GM12878 (cell line): ENCODE results near the gene FSTL4. TPM values are rescaled to one million over a fixed set of nuclear protein-coding genes. Genes with fewer than 3 reads are reported as not detected.

ENCODE experiments used
- ATAC-seq: fragments of 200-7000 bp; cut with Tn5 transposase; 3 replicates; pipeline ENCODE4 v1.9.1; 2020; ENCODE audit warnings: mild to moderate bottlenecking, moderate library complexity
- BruUV-seq: library from RNA; stranded (reverse); fragments of 400-500 nt; replicated peaks from 2 replicates; lab custom pipeline; 2021; lab: Mats Ljungman, UMichigan
- CTCF ChIA-PET: fragments of 300-600 bp; sonication (Branson Sonifier 250); formaldehyde crosslinking; extraction: SDS; loops from one replicate; lab custom pipeline; 2021; ENCODE audit warnings: inconsistent platforms; lab: Yijun Ruan, JAX
- POLR2A ChIA-PET: fragments of 350-600 bp; formaldehyde crosslinking; extraction: SDS; loops from one replicate; lab custom pipeline; 2021; ENCODE audit warnings: inconsistent platforms; lab: Charles Lee
- RAD21 ChIA-PET: fragments of 300-600 bp; sonication (Branson Sonifier 250); formaldehyde crosslinking; loops from one replicate; lab custom pipeline; 2023; ENCODE audit warnings: antibody characterized with exemption; ENCODE audit not compliant: unreplicated experiment; lab: Charles Lee
- SMC1A ChIA-PET: fragments of 300-600 bp; sonication (Branson Sonifier 250); formaldehyde crosslinking; loops from one replicate; lab custom pipeline; 2023; ENCODE audit not compliant: unreplicated experiment, uncharacterized antibody; lab: Charles Lee
- DNase-seq: peaks from one replicate; pipeline ENCODE4 v3.0.0-alpha.2; 2011; ENCODE audit warnings: low read depth, low spot score
- FAIRE-seq: peaks from 3 replicates; lab custom pipeline; 2011; peaks lifted over from hg19 to GRCh38; lab: Jason Lieb, UNC
- H2AFZ ChIP-seq: 2 replicates; pipeline ENCODE4 v1.6.0; 2011; ENCODE audit warnings: low read depth, low read length, control low read depth; ENCODE audit not compliant: control insufficient read depth
- H3K27ac ChIP-seq: 2 replicates; pipeline ENCODE4 v1.5.1; 2011; ENCODE audit warnings: control low read depth; ENCODE audit not compliant: control insufficient read depth, insufficient read depth
- H3K27me3 ChIP-seq, 2 experiments: replicated peaks in 1 of 2; 2 replicates each; pipeline versions ENCODE4 v1.6.0 to v1.6.1; 2011; ENCODE audit warnings: low read length in 1 of 2; ENCODE audit not compliant: control insufficient read depth in 2 of 2, insufficient read depth in 2 of 2
- H3K36me3 ChIP-seq, 2 experiments: 2 replicates each; pipeline ENCODE4 v1.5.1; 2011; ENCODE audit warnings: low read length in 1 of 2; ENCODE audit not compliant: control insufficient read depth in 2 of 2, insufficient read depth in 2 of 2
- H3K4me1 ChIP-seq: 2 replicates; pipeline ENCODE4 v1.6.1; 2011; ENCODE audit warnings: mild to moderate bottlenecking, low read length, moderate library complexity, mixed read lengths; ENCODE audit not compliant: control insufficient read depth, insufficient read depth
- H3K4me2 ChIP-seq: 2 replicates; pipeline ENCODE4 v1.6.0; 2011; ENCODE audit warnings: control low read depth; ENCODE audit not compliant: control insufficient read depth, insufficient read depth
- H3K4me3 ChIP-seq: fragments of 200-600 bp; sonication (generic); 2 replicates; pipeline ENCODE4 v1.5.1; 2016
- H3K79me2 ChIP-seq: 2 replicates; pipeline ENCODE4 v1.6.0; 2011; ENCODE audit warnings: low read length; ENCODE audit not compliant: control insufficient read depth, insufficient read depth
- H3K9ac ChIP-seq: 2 replicates; pipeline ENCODE4 v1.8.0; 2011; ENCODE audit warnings: low read length, control low read depth, mixed read lengths; ENCODE audit not compliant: control insufficient read depth, insufficient read depth
- H3K9me3 ChIP-seq: replicated peaks from 3 replicates; pipeline ENCODE4 v1.5.1; 2011; ENCODE audit warnings: mild to moderate bottlenecking, low read length; ENCODE audit not compliant: control insufficient read depth, insufficient read depth
- H4K20me1 ChIP-seq: 2 replicates; pipeline ENCODE4 v1.6.0; 2011; ENCODE audit not compliant: control insufficient read depth, insufficient read depth
- BHLHE40 ChIP-seq, 2 experiments: fragments of 450-650 bp in 1 of 2; IDR thresholded peaks; 2 replicates each; pipeline ENCODE4 v1.6.1; 2011 to 2017; ENCODE audit warnings: low read depth in 2 of 2, borderline replicate concordance in 1 of 2, improper control_type of control experiment in 1 of 2, low read length in 1 of 2, mild to moderate bottlenecking in 1 of 2
- CBX3 ChIP-seq: fragments of 200-600 bp; sonication (generic); IDR thresholded peaks from 2 replicates; pipeline ENCODE4 v1.6.1; 2016; ENCODE audit warnings: low read depth, borderline replicate concordance
- EZH2 ChIP-seq: IDR thresholded peaks from 2 replicates; pipeline ENCODE4 v1.6.1; 2012; ENCODE audit warnings: low read depth, mild to moderate bottlenecking, control low read depth, inconsistent platforms, low read length, borderline replicate concordance; ENCODE audit not compliant: control insufficient read depth
- NFYA ChIP-seq: IDR thresholded peaks from 2 replicates; pipeline ENCODE4 v1.6.1; 2011; ENCODE audit warnings: low read depth, mild to moderate bottlenecking, low read length, improper control_type of control experiment, borderline replicate concordance
- RCOR1 ChIP-seq: conservative IDR thresholded peaks from 2 replicates; pipeline ENCODE4 v1.6.1; 2012; ENCODE audit warnings: low read depth, low read length, improper control_type of control experiment
- SMC3 ChIP-seq: IDR thresholded peaks from 2 replicates; pipeline ENCODE4 v1.6.1; 2011; ENCODE audit warnings: low read length, improper control_type of control experiment, borderline replicate concordance
- SPI1 ChIP-seq: IDR thresholded peaks from 2 replicates; pipeline ENCODE4 v1.6.1; 2011; ENCODE audit warnings: low read depth, mild to moderate bottlenecking, low read length, moderate library complexity, borderline replicate concordance; ENCODE audit not compliant: insufficient read depth
- TAF1 ChIP-seq: IDR thresholded peaks from 2 replicates; pipeline ENCODE4 v1.6.1; 2011; ENCODE audit warnings: mild to moderate bottlenecking, low read depth, low read length, borderline replicate concordance
- ZNF622 ChIP-seq: fragments of 450-650 bp; IDR thresholded peaks from 2 replicates; pipeline ENCODE4 v1.6.1; 2017; ENCODE audit warnings: mild to moderate bottlenecking, inconsistent platforms
- WGBS: methylation state at CpG from one replicate; pipeline ENCODE4 v1.1.6; 2016; ENCODE audit warnings: low lambda C conversion rate; ENCODE audit not compliant: insufficient replicate concordance, insufficient coverage; ENCODE audit errors: missing lambda C conversion rate; 5-methylcytosine and 5-hydroxymethylcytosine counted together
- in situ Hi-C: fragments of 300-500 bp; cut with MboI; formaldehyde crosslinking; loops from 9 replicates; pipeline ENCODE4 v1.14.3; 2018; ENCODE audit warnings: mixed read lengths
- intact Hi-C: fragments of 100-400 bp; cut with micrococcal nuclease; formaldehyde crosslinking; loops from one replicate; pipeline ENCODE4 v1.14.2; 2022; ENCODE audit not compliant: unreplicated experiment
- polyA plus RNA-seq, 11 experiments: library from polyadenylated mRNA; depleted of rRNA in 4 of 11; unstranded in 6 of 11; stranded (reverse) in 5 of 11; fragments of >200 nt; fragmentation: Nextera tagmentation in 4 of 11; fragmentation: Illumina TruSeq in 1 of 11; extraction: Ambion mirVana in 4 of 11; extraction: Trizol in 1 of 11; gene quantifications; 1 replicate in 1 of 11; 2 replicates in 10 of 11; pipeline versions ENCODE4 v1.2.1 to v1.2.3, GENCODE V29; 2011 to 2016; ENCODE audit warnings: inconsistent platforms in 2 of 11, missing spikeins in 2 of 11, low read depth in 1 of 11
- total RNA-seq, 4 experiments: library from RNA; depleted of rRNA in 3 of 4; stranded (reverse); fragments of >200 nt in 3 of 4; fragmentation: Illumina TruSeq in 1 of 4; extraction: Trizol in 1 of 4; gene quantifications; 2 replicates each; pipeline versions ENCODE4 v1.2.1 to v1.2.3, GENCODE V29; 2013 to 2021
- TF ChIP-seq, protein P1 (sequence below): fragments of 450-650 bp; IDR thresholded peaks from 2 replicates; pipeline ENCODE4 v1.6.1; 2017; ENCODE audit warnings: mild to moderate bottlenecking, moderate library complexity
- TF ChIP-seq, protein P2 (sequence below): fragments of 450-650 bp; IDR thresholded peaks from 2 replicates; pipeline ENCODE4 v1.6.1; 2014; ENCODE audit warnings: mild to moderate bottlenecking
- TF ChIP-seq, protein P3 (sequence below), 3 experiments: IDR thresholded peaks in 2 of 3; conservative IDR thresholded peaks in 1 of 3; 2 replicates each; pipeline ENCODE4 v1.5.1; 2011; ENCODE audit warnings: low read depth in 3 of 3, low read length in 3 of 3, mild to moderate bottlenecking in 3 of 3, control low read depth in 2 of 3, moderate library complexity in 2 of 3, inconsistent platforms in 1 of 3, mixed read lengths in 1 of 3; ENCODE audit not compliant: control insufficient read depth in 2 of 3, insufficient read depth in 1 of 3; ENCODE audit errors: extremely low read depth in 1 of 3
- TF ChIP-seq, protein P4 (sequence below): fragments of 450-650 bp; IDR thresholded peaks from 2 replicates; pipeline ENCODE4 v1.6.1; 2016; ENCODE audit warnings: mild to moderate bottlenecking

The FSTL4 gene
- total and polyA plus RNA-seq, 10 of the 15 experiments (the other 5 are each of a cell fraction or from before 2014, with no cell fraction given) = 0.01 to 0.79 (median 0.21) TPM; not detected in 6

DNA sequence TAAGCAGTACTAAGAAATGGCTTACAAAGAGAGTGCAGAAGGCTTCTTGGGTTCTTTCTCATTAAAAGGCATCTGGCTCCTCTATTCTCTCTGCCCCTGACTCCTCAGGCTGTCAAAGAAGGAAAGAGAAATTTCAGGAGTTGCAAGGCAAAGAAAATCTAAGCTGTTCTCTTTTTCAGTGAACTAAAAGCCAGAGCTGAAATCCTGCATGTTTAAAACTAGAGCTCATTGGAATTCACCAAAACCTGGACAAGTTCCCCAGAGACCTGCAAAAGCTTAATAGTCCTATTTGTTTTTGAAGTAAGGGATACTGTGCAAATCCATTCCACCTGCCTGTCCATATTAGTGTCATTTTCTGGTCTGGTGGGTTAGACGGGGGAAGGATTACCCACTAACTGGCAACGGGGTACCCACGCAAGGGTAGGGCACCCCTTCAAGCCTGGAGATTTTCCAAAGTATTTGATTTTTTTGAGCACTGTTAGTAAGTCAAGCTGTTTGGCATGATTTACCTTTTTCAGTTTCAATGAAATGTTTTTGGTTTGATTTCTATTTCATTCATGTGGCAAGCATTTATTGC is 179.3 kb downstream of the FSTL4 start:
- CTCF ChIA-PET = interaction anchor here (4.2 kb wide), 1 partner anchor 9 kb away, joined by 23 read pairs; no protein-coding TSS in a partner anchor
- TF ChIP-seq CBX3 = no peak
- no peak for TF ChIP-seq SPI1
- TF ChIP-seq, protein P1, sequence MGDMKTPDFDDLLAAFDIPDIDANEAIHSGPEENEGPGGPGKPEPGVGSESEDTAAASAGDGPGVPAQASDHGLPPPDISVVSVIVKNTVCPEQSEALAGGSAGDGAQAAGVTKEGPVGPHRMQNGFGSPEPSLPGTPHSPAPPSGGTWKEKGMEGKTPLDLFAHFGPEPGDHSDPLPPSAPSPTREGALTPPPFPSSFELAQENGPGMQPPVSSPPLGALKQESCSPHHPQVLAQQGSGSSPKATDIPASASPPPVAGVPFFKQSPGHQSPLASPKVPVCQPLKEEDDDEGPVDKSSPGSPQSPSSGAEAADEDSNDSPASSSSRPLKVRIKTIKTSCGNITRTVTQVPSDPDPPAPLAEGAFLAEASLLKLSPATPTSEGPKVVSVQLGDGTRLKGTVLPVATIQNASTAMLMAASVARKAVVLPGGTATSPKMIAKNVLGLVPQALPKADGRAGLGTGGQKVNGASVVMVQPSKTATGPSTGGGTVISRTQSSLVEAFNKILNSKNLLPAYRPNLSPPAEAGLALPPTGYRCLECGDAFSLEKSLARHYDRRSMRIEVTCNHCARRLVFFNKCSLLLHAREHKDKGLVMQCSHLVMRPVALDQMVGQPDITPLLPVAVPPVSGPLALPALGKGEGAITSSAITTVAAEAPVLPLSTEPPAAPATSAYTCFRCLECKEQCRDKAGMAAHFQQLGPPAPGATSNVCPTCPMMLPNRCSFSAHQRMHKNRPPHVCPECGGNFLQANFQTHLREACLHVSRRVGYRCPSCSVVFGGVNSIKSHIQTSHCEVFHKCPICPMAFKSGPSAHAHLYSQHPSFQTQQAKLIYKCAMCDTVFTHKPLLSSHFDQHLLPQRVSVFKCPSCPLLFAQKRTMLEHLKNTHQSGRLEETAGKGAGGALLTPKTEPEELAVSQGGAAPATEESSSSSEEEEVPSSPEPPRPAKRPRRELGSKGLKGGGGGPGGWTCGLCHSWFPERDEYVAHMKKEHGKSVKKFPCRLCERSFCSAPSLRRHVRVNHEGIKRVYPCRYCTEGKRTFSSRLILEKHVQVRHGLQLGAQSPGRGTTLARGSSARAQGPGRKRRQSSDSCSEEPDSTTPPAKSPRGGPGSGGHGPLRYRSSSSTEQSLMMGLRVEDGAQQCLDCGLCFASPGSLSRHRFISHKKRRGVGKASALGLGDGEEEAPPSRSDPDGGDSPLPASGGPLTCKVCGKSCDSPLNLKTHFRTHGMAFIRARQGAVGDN = no peak
- no peak for TF ChIP-seq RCOR1
- TF ChIP-seq, protein P2, sequence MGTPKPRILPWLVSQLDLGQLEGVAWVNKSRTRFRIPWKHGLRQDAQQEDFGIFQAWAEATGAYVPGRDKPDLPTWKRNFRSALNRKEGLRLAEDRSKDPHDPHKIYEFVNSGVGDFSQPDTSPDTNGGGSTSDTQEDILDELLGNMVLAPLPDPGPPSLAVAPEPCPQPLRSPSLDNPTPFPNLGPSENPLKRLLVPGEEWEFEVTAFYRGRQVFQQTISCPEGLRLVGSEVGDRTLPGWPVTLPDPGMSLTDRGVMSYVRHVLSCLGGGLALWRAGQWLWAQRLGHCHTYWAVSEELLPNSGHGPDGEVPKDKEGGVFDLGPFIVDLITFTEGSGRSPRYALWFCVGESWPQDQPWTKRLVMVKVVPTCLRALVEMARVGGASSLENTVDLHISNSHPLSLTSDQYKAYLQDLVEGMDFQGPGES = no peak
- no peak for TF ChIP-seq BHLHE40 (IDR thresholded peaks at IDR 0.05; ENCODE audit: borderline replicate concordance in 1 of 2, low read depth in 2 of 2, low read length in 1 of 2)
- TF ChIP-seq, protein P3, sequence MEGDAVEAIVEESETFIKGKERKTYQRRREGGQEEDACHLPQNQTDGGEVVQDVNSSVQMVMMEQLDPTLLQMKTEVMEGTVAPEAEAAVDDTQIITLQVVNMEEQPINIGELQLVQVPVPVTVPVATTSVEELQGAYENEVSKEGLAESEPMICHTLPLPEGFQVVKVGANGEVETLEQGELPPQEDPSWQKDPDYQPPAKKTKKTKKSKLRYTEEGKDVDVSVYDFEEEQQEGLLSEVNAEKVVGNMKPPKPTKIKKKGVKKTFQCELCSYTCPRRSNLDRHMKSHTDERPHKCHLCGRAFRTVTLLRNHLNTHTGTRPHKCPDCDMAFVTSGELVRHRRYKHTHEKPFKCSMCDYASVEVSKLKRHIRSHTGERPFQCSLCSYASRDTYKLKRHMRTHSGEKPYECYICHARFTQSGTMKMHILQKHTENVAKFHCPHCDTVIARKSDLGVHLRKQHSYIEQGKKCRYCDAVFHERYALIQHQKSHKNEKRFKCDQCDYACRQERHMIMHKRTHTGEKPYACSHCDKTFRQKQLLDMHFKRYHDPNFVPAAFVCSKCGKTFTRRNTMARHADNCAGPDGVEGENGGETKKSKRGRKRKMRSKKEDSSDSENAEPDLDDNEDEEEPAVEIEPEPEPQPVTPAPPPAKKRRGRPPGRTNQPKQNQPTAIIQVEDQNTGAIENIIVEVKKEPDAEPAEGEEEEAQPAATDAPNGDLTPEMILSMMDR (IDR thresholded peaks at IDR 0.05 in 2 of 3, conservative IDR thresholded peaks at IDR 0.05 in 1 of 3; ENCODE audit: control insufficient read depth in 2 of 3, extremely low read depth in 1 of 3, insufficient read depth in 1 of 3, low read depth in 3 of 3, low read length in 3 of 3) = no peak
- TF ChIP-seq ZNF622 = no peak
- no peak for TF ChIP-seq NFYA
- no peak for TF ChIP-seq TAF1
- no peak for TF ChIP-seq SMC3
- TF ChIP-seq, protein P4, sequence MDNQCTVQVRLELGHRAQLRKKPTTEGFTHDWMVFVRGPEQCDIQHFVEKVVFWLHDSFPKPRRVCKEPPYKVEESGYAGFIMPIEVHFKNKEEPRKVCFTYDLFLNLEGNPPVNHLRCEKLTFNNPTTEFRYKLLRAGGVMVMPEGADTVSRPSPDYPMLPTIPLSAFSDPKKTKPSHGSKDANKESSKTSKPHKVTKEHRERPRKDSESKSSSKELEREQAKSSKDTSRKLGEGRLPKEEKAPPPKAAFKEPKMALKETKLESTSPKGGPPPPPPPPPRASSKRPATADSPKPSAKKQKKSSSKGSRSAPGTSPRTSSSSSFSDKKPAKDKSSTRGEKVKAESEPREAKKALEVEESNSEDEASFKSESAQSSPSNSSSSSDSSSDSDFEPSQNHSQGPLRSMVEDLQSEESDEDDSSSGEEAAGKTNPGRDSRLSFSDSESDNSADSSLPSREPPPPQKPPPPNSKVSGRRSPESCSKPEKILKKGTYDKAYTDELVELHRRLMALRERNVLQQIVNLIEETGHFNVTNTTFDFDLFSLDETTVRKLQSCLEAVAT = no peak
- no peak for TF ChIP-seq EZH2

More for the DNA sequence above, 179.3 kb downstream of the FSTL4 start:
- intact Hi-C loops = no loop called here
- ChIA-PET POLR2A (no interaction called here), RAD21 (no interaction called here), SMC1A (interaction anchor here (1.3 to 1.7 kb wide), 2 partner anchors 9 to 29 kb away, joined by 3 to 5 read pairs; no protein-coding TSS in a partner anchor)
- Histone ChIP-seq H3K4me2 (no peak overlapping the region), H3K9ac (no peak overlapping the region), H3K4me3 (no peak overlapping the region), H3K27me3 (peaks cover 1 to 4% of the 10 kb centered on the region in 2 experiments; a peak in 3 of 4 replicates), H3K36me3 (no peaks in the 10 kb centered on the region), H4K20me1 (no peaks in the 10 kb centered on the region), H2AFZ (no peak overlapping the region), H3K9me3 (no peaks in the 10 kb centered on the region), H3K27ac (no peak overlapping the region), H3K79me2 (no peaks in the 10 kb centered on the region), H3K4me1 (no peaks in the 10 kb centered on the region)
- ATAC-seq (no peak), DNase-seq (no peak), FAIRE-seq (no peak)
- no TSS peak for BruUV-seq
- 33% methylated on average over 3 of the region's 3 CpGs for WGBS
- in situ Hi-C loops = no loop called here
